ENCODE measurements around the gene BGLAP.

BGLAP gene

DNA sequence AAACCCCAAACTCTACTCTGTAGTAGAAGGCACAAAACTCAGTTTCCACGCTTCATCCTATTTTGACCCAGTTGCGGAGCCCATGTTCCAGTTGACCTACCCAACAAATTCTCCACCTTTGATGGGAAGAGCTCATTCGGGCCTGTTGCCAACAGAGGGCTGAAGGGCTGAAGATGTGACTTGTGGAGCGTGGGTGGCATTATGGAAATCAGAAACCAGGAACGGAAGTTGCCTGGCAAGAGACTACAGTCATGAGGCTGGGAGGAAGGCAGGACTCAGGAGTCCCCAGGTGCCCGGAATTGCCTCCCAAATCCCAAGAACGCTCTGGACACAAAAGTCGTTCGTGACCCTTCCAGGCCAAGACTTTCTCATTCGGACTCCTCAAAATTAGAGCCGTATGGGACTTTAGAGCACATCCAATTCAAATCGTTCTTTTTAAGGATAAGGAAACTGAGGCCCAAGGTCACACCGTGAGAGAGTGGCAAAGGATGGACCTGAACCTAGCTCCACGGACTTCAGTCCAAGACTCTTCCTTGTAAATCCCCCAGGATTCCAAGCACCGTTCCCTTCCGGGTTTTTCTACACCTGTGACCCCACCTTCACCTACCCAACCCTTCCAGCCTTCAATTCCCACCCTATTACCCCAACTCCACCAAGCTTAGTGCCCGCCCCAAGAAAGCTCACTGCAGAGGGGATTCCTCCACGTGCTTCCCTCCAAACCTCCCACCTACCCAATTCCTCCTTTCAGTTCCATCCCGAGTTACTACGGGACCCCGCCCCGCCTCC, 39.9 kb downstream of the BGLAP start:
- DNase-seq (ENCODE audit: extremely low read depth, insufficient read length), result peak; percentile 33
- TF ChIP-seq, protein P1, sequence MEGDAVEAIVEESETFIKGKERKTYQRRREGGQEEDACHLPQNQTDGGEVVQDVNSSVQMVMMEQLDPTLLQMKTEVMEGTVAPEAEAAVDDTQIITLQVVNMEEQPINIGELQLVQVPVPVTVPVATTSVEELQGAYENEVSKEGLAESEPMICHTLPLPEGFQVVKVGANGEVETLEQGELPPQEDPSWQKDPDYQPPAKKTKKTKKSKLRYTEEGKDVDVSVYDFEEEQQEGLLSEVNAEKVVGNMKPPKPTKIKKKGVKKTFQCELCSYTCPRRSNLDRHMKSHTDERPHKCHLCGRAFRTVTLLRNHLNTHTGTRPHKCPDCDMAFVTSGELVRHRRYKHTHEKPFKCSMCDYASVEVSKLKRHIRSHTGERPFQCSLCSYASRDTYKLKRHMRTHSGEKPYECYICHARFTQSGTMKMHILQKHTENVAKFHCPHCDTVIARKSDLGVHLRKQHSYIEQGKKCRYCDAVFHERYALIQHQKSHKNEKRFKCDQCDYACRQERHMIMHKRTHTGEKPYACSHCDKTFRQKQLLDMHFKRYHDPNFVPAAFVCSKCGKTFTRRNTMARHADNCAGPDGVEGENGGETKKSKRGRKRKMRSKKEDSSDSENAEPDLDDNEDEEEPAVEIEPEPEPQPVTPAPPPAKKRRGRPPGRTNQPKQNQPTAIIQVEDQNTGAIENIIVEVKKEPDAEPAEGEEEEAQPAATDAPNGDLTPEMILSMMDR (IDR thresholded peaks at IDR 0.05; ENCODE audit: insufficient read depth, low read length, poor library complexity, severe bottlenecking), result no peak
- peak overlapping the region; percentile 82 for H3K4me3 ChIP-seq (replicated peaks; ENCODE audit: low read depth, low read length)
- H3K36me3 ChIP-seq (ENCODE audit: control insufficient read depth, insufficient read depth, low read length), result peaks cover 19% of the 10 kb centered on the region
- H3K27me3 ChIP-seq (replicated peaks; ENCODE audit: control insufficient read depth, insufficient read depth, low read length), result no peaks in the 10 kb centered on the region

DNA sequence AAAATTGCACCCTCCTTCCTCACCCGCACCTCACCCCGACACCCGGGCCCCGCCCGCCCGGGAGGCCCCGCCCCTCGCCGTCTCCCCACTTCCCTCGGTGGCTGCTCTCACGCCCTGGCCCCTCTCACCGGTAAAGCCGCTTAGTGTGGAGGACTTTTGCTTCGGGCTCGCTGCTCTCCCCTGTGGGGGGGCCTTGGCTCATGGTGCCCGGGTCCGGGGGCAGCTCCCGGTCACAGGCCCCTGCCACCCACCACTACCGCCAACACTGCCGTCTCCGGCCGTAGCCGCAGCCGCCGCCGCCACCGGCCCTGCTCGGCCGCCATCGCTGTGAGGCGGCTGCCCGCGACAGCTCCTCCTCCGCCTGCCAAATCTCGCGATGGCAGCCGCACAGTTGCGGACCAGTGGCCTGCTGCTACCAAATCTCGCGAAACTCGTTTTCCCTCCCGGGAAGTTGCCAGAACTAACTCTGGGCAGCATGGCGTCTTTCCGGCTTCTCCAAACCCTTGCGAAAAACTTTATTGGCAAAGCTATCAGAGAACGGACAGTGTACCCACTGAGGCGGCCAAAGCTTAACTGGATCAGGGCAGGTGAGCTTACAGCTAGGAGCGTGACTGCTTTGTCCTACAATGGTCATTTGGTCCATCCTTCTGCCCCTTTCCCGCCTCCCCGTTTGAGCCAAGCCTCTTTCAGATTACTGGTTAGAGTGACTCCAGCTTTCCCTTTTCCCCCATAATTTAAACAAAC, 40.7 kb downstream of the BGLAP start, which contains the start of gene SMG5:
Gene SMG5 (minus strand): TSS at position 347 of the 744 bp plus-strand sequence. CDS start 145 bp downstream, at position 202.
- Histone ChIP-seq H3K36me3 (ENCODE audit: control insufficient read depth, insufficient read depth, low read length) (peaks cover 16% of the 10 kb centered on the region), H3K4me3 (replicated peaks; ENCODE audit: low read depth, low read length) (peak within 1 kb of the TSS; percentile 82), H3K27me3 (replicated peaks; ENCODE audit: control insufficient read depth, insufficient read depth, low read length) (no peaks in the 10 kb centered on the region)
- TF ChIP-seq, protein P1 (IDR thresholded peaks at IDR 0.05; ENCODE audit: insufficient read depth, low read length, poor library complexity, severe bottlenecking), result no peak
- DNase-seq (ENCODE audit: extremely low read depth, insufficient read length), result peak; percentile 95

DNA sequence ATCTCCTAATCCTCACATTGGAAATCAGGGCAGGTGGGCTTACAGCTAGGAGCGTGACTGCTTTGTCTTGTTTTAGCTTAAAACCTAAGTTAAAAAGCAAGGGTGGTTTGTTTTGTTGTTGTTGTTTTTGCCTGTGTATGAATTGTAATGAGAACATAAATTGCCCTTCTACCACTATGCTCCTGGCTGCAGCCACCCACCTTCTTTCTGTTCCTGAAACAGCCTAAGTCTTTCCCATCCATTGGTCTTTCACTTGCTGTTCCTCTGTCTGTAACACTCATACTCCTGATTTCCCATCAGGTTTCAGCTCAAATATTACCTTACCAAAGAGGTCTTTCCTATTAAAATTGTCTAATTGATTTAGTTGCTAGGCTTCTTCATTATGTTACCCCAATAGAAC, 41.5 kb downstream of the BGLAP start:
- Histone ChIP-seq H3K4me3 (replicated peaks; ENCODE audit: low read depth, low read length) (peak overlapping the region; percentile 82), H3K27me3 (replicated peaks; ENCODE audit: control insufficient read depth, insufficient read depth, low read length) (no peaks in the 10 kb centered on the region), H3K36me3 (ENCODE audit: control insufficient read depth, insufficient read depth, low read length) (peaks cover 13% of the 10 kb centered on the region)
- TF ChIP-seq, protein P1 (IDR thresholded peaks at IDR 0.05; ENCODE audit: insufficient read depth, low read length, poor library complexity, severe bottlenecking), result no peak
- DNase-seq (ENCODE audit: extremely low read depth, insufficient read length), result no peak

DNA sequence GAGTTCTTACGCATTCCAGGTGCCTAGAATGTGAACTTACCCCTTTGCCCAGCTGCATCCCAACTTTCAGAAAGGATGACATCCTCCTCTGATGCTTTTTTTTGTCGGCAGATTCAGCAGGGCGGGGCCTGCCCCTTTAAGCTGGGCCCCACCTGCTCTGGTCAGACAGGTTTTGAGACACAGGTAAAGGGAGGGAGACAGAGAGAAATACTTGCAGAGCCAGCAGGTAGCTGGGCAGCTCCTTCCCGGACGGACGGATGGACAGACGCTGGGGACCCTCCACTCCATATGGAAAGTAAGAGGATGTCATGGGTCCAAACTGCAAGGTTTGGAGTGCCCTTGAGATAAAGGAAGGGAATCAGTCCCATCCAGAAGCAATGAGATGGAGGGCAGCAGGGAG, 42.1 kb downstream of the BGLAP start, which contains the start of gene TMEM79:
Gene TMEM79 (plus strand): TSS at position 214 of the 400 bp plus-strand sequence. CDS start 902 bp downstream, outside the sequence.
- Histone ChIP-seq H3K27me3 (replicated peaks; ENCODE audit: control insufficient read depth, insufficient read depth, low read length) (no peaks in the 10 kb centered on the region), H3K36me3 (ENCODE audit: control insufficient read depth, insufficient read depth, low read length) (peaks cover 8% of the 10 kb centered on the region), H3K4me3 (replicated peaks; ENCODE audit: low read depth, low read length) (peak within 1 kb of the TSS; percentile 82)
- DNase-seq (ENCODE audit: extremely low read depth, insufficient read length), result no peak
- TF ChIP-seq, protein P1 (IDR thresholded peaks at IDR 0.05; ENCODE audit: insufficient read depth, low read length, poor library complexity, severe bottlenecking), result no peak

DNA sequence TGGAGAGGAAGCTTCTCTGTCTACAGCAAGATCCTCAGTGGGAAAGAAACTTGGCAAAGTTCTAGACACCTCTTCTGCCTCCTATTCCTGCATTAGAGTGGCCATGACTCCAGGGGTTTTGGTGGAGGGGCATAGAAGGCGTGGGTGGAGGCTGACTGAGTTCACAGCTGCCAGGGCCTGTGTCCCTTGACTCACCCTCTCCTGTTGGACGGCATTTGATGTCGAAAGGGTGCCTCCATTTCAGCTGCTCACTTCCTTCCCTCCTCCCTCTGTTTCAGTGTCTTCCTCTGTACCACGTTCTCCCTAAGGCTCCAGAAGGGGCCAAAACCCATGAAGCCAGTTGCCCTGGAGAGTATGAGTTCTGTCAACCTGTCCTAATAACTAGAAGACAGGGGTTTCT, 42.8 kb downstream of the BGLAP start:
- Histone ChIP-seq H3K27me3 (replicated peaks; ENCODE audit: control insufficient read depth, insufficient read depth, low read length) (no peaks in the 10 kb centered on the region), H3K4me3 (replicated peaks; ENCODE audit: low read depth, low read length) (no peak overlapping the region), H3K36me3 (ENCODE audit: control insufficient read depth, insufficient read depth, low read length) (peaks cover 9% of the 10 kb centered on the region)
- no peak for DNase-seq (ENCODE audit: extremely low read depth, insufficient read length)
- TF ChIP-seq, protein P1 (IDR thresholded peaks at IDR 0.05; ENCODE audit: insufficient read depth, low read length, poor library complexity, severe bottlenecking), result no peak

Measured in GM06990 (cell line).